Breast epithelium (tissue), 3 donors: ENCODE data around the gene CEP97.

ENCODE experiments used
- CTCF ChIP-seq, 3 donors: fragments of 450-650 bp; IDR thresholded peaks; one replicate each; pipeline ENCODE4 v1.5.1; 2016 to 2017; ENCODE audit warnings: antibody characterized with exemption in 3 of 3, mild to moderate bottlenecking in 3 of 3, moderate library complexity in 3 of 3
- POLR2AphosphoS5 ChIP-seq, 3 donors: sonication (generic); formaldehyde crosslinking; IDR thresholded peaks; one replicate each; pipeline ENCODE4 v1.6.1; 2017; ENCODE audit warnings: antibody characterized with exemption in 3 of 3

GRCh38 chr3:101690972-101691371 is 33.4 kb upstream of the CEP97 start:
- no peak for TF ChIP-seq CTCF (IDR thresholded peaks at IDR 0.05)
- no peak for TF ChIP-seq POLR2AphosphoS5 (IDR thresholded peaks at IDR 0.05)
